ENCODE results near the gene BCL2L1.

Gene BCL2L1

DNA sequence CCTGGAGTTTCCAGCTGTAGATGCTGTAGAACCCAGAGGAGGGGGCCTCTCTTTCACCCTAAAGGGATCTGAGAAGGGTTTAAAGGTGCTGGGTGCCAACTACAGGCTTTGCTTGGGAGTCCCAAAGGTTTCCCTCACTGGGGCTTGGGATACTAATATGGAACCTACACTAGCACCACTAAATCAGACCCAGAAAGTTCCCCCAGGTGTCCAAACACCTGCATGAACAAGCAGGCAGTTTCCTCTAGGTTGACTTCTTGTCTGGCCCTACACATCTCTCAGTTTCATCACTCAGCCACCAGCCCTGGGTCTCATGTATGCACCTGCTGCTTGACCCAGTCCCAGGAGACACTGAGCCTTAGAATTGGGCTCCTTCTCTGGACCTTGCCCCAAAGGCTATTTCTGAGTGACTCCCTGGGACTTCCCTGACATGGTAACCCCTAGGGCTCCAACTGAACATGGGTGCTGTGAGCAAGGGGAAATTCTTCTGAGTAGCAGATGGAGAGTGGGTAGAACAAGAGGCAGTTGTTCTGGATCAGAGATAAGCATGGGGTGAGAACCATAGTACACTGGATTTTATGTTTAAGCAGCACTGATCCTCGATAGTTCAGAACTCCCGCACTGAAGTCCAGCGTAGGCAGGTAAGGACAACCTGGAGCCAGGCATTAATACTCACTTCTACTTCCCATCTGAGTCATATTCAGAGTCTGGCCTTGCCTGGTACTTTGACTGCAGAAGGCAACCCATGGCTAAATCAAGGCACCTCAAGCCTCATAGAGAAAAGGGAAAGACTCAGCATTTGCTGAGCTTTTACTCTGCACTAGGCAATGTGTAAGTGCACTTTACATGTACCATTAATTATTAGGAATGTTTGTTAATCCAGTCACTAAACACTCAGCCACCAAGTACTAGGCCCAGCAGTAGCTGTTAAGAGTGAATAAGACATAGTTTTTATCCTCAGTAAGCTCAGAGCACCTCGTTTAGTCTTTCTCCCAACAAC lies 16.8 kb downstream of the BCL2L1 start:
- TF ChIP-seq SPI1 (IDR thresholded peaks at IDR 0.05; ENCODE audit: low read depth, low read length) (peak; percentile 39; the same call in 1 of the 2 replicates), POU2F2 (IDR thresholded peaks at IDR 0.05; ENCODE audit: low read depth, low read length) (no peak)
- FAIRE-seq: peak; percentile 5
- no peak for DNase-seq (ENCODE audit: insufficient read length, low spot score)

DNA sequence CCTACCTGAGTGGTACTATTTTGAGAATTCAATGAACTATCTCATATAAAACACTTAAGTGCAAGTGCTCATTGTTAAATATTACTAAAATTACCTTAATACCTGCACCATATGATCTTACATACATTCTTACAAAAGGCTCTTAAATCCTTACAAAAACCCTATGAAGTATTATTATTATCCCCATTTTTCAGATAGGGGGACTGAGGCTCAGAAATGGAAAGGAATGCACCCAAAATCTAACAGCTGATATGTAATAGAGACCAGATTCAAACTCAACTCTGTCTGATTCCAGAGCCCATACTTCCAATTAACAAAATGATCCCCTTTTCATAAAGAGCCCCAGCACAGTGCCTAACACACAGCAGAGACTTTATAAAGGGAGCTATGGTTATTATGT lies 17.5 kb downstream of the BCL2L1 start:
- FAIRE-seq: no peak
- TF ChIP-seq POLR2AphosphoS5 (IDR thresholded peaks at IDR 0.05; ENCODE audit: low read depth, low read length) (no peak), POLR2A (IDR thresholded peaks at IDR 0.05; ENCODE audit: low read depth, low read length) (no peak), POU2F2 (IDR thresholded peaks at IDR 0.05; ENCODE audit: low read depth, low read length) (no peak), PAX5 (IDR thresholded peaks at IDR 0.05; ENCODE audit: insufficient read depth, low read length, severe bottlenecking) (no peak), SPI1 (IDR thresholded peaks at IDR 0.05; ENCODE audit: low read depth, low read length) (no peak), TAF1 (IDR thresholded peaks at IDR 0.05; ENCODE audit: low read depth, low read length) (no peak)

DNA sequence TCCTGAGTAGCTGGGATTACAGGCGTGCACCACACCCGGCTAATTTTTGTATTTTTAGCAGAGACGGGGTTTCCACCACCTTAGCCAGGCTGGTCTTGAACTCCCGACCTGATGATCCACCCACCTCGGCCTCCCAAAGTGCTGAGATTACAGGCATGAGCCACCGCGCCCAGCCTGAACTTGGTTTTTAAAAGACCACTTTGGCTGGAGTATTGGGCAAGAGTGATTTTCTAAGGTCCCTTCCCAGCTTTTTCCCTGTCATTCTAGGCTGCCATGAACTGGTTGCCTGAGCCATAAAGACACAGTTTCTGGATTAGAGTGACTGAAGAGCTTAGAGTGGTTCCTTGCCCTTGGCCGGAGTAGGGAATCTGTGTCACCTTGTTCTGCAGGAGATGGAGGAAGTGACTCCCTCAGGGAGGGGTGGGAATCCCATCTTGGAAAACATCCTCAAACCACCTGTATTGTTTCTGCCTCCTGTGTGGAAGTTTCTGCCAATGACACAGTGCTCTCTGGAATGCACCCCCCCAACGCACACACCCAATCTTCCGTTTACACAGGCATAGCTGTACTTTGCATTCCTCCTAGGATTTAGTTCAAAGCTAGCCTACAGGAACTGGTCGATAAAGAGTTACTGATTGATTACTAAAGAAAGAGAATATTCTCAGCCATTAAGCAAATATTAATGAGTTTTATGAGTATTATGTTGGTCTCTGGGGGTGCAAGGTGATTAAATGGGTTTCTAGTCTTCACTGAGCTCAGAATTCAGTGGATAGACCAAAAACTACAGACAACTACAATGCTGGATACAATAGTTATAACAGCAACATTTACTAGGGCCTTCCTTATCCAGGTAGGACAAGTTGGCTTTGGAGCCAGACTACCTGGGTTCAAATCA lies 18.2 kb downstream of the BCL2L1 start:
- TF ChIP-seq POLR2A (IDR thresholded peaks at IDR 0.05; ENCODE audit: low read depth, low read length) (no peak), POLR2AphosphoS5 (IDR thresholded peaks at IDR 0.05; ENCODE audit: low read depth, low read length) (no peak), SPI1 (IDR thresholded peaks at IDR 0.05; ENCODE audit: low read depth, low read length) (no peak), PAX5 (IDR thresholded peaks at IDR 0.05; ENCODE audit: insufficient read depth, low read length, severe bottlenecking) (no peak), TAF1 (IDR thresholded peaks at IDR 0.05; ENCODE audit: low read depth, low read length) (no peak), POU2F2 (IDR thresholded peaks at IDR 0.05; ENCODE audit: low read depth, low read length) (no peak)
- DNase-seq (ENCODE audit: insufficient read length, low spot score) (no peak), FAIRE-seq (no peak)

More for the DNA sequence above, 17.5 kb downstream of the BCL2L1 start:
- no peak for DNase-seq (ENCODE audit: insufficient read length, low spot score)

DNA sequence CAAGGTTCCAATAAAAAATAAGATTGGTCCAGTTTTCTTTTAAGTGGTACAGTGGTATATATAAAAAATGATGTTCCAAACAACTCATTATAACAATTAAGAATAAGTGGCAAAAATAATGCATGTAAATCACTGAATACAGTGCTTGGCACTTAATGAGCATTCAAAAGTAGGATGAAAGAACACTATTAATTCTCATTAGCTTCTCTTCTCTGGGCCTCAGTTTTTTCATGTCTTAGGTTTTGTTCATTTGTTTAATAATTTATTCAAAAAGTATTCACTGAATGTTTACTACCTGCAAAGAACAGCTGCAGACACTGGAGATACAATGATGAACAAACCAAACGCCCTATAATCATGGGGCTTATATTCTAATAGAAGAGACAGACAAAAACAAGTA lies 21.1 kb downstream of the BCL2L1 start:
- no peak for FAIRE-seq
- TF ChIP-seq POLR2AphosphoS5 (IDR thresholded peaks at IDR 0.05; ENCODE audit: low read depth, low read length) (no peak), SPI1 (IDR thresholded peaks at IDR 0.05; ENCODE audit: low read depth, low read length) (no peak), TAF1 (IDR thresholded peaks at IDR 0.05; ENCODE audit: low read depth, low read length) (no peak), PAX5 (IDR thresholded peaks at IDR 0.05; ENCODE audit: insufficient read depth, low read length, severe bottlenecking) (no peak), POLR2A (IDR thresholded peaks at IDR 0.05; ENCODE audit: low read depth, low read length) (no peak), POU2F2 (IDR thresholded peaks at IDR 0.05; ENCODE audit: low read depth, low read length) (no peak)
- no peak for DNase-seq (ENCODE audit: insufficient read length, low spot score)

DNA sequence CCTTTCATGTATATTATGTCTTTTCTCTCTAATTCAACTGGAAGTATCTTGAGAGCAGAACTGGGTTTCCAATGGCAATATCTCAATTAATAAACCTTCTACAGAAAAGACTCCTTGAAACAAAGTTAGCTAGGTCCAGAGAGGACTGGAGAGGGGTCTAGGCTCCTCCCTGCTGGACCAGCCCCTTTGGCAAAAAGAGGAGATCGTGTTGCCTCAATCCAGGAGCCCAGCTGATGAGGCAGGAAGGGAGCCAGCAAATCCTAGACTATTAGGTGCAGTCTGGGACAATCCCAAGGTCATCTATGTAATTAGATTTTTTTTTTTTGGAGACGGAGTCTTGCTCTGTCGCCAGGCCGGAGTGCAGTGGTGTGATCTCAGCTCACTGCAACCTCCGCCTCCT lies 21.9 kb downstream of the BCL2L1 start:
- TF ChIP-seq PAX5 (IDR thresholded peaks at IDR 0.05; ENCODE audit: insufficient read depth, low read length, severe bottlenecking): no peak
- no peak for TF ChIP-seq POLR2AphosphoS5 (IDR thresholded peaks at IDR 0.05; ENCODE audit: low read depth, low read length)
- TF ChIP-seq POU2F2 (IDR thresholded peaks at IDR 0.05; ENCODE audit: low read depth, low read length): no peak
- TF ChIP-seq SPI1 (IDR thresholded peaks at IDR 0.05; ENCODE audit: low read depth, low read length): no peak
- no peak for TF ChIP-seq TAF1 (IDR thresholded peaks at IDR 0.05; ENCODE audit: low read depth, low read length)
- TF ChIP-seq POLR2A (IDR thresholded peaks at IDR 0.05; ENCODE audit: low read depth, low read length): no peak
- no peak for FAIRE-seq

DNA sequence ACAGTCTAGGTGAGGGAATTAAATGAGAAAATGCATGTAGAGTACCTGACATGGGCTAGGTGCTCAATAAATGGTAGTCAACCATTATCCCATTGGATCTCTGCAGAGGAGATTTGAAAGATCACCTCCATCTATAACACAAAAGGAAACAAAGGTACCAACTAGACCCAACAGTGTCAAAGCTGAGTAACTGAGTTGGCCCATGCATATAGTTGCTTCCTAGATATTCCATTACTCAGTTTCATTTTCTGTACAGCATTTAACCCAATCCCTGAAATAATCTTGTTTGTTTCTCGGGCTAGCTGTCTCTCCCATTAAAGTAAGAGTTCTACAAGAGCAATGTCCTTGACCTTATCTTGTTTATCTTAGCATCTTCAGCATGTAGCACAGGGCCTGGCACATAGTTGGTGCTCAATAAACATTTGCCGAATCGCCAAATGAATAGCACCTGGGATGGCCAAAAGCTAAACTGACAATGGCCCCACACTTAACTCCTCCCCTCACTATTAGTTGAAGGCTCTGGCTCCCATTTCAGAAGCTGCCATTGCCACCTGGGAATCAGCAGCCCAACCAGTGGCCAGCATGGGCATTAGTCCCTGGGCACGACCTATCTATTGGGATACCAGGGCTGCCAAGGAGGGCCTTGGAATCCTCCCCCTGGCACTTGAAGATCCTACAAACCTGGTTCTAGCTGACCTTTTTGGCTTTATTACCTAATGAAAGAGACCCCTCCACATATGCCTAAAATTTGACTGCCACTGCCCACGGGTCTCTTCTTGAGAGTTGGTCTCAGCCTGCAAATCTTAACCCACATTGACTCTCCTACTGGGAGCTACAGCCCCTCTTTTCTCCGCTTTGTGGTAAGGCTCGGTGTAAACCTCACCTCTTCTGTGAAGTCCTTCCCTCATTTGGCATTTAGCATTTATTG lies 22.6 kb downstream of the BCL2L1 start:
- DNase-seq (ENCODE audit: insufficient read length, low spot score) (no peak), FAIRE-seq (no peak)
- TF ChIP-seq PAX5 (IDR thresholded peaks at IDR 0.05; ENCODE audit: insufficient read depth, low read length, severe bottlenecking) (no peak), TAF1 (IDR thresholded peaks at IDR 0.05; ENCODE audit: low read depth, low read length) (no peak), POLR2A (IDR thresholded peaks at IDR 0.05; ENCODE audit: low read depth, low read length) (no peak), SPI1 (IDR thresholded peaks at IDR 0.05; ENCODE audit: low read depth, low read length) (no peak), POLR2AphosphoS5 (IDR thresholded peaks at IDR 0.05; ENCODE audit: low read depth, low read length) (no peak), POU2F2 (IDR thresholded peaks at IDR 0.05; ENCODE audit: low read depth, low read length) (no peak)

More for the DNA sequence above, 21.9 kb downstream of the BCL2L1 start:
- DNase-seq (ENCODE audit: insufficient read length, low spot score): no peak

DNA sequence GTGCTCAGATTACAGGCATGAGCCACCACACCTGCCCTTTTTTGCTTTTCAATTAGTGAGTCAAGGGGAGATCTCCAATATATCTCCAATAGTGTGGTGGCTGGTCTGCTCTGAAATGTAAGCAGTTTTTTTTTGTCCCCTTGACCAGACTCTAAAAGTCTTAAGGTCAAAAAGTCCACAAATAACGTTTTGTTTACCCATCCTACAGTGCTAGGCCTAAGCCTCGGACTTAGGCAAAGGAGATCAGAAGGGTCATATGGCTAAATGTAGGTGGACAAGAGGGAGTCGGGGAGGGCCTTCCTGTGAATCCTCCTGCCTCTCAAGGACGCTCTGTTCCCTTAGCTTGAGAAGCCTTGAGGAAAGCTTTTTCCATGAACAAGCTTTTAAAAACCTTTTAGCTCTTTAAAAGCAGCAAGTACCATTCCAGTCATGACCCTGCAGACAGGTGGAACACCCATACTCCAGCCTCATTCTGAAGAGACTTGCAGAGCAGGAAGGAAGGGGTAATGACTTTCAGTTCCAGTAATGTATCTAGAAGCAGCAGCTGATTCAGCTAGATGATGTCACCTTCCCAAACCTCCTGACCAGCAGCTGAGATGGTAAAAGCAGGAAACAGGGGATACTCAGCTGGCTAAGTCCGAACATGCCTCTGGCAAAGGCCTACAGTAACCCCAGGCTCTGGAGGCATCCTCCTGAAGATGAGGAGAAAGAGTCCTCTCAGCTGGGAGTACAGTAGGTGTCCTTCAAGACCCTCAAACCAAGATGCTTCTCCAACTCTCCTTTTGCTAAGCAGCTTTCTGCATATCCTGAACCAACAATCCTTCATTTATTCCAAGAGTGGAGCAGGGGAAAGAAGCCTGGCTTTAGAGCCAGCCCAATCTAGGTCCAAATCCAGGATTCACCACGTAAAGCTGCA lies 23.6 kb downstream of the BCL2L1 start:
- FAIRE-seq: peak; percentile 68
- no peak for DNase-seq (ENCODE audit: insufficient read length, low spot score)
- TF ChIP-seq POLR2AphosphoS5 (IDR thresholded peaks at IDR 0.05; ENCODE audit: low read depth, low read length) (no peak), PAX5 (IDR thresholded peaks at IDR 0.05; ENCODE audit: insufficient read depth, low read length, severe bottlenecking) (no peak), SPI1 (IDR thresholded peaks at IDR 0.05; ENCODE audit: low read depth, low read length) (peak; percentile 75)

All from GM12891 (cell line).